Tibial artery (tissue), 4 donors: ENCODE results near the gene MYL10.
A peak's percentile ranks its signal among the peaks of the same experiment; 100 is the strongest.
"Not testable (repeated sequence)": the region's sequence is repeated elsewhere in the genome, so short reads cannot be mapped to it uniquely, and the experiment has no call there.

Experiments
- DNase-seq, 2 donors: peaks; one replicate each; pipeline ENCODE4 v3.0.0-alpha.2; 2019
- H3K27ac ChIP-seq, 2 donors: fragments of 200-600 bp; sonication (generic) in 1 of 2; 1 replicate in 1 of 2; 2 replicates in 1 of 2; pipeline ENCODE4 v1.5.1; 2018 to 2019; ENCODE audit warnings: mild to moderate bottlenecking in 1 of 2
- H3K27me3 ChIP-seq, 2 donors: fragments of 200-600 bp; sonication (generic) in 1 of 2; one replicate each; pipeline versions ENCODE4 v1.5.1 to v1.6.0; 2016 to 2019
- H3K36me3 ChIP-seq, 3 donors: fragments of 200-600 bp; sonication (generic) in 2 of 3; one replicate each; pipeline ENCODE4 v1.5.1; 2016 to 2019; ENCODE audit warnings: mild to moderate bottlenecking in 2 of 3
- H3K4me1 ChIP-seq, 4 donors: fragments of 200-600 bp; sonication (generic) in 2 of 4; 1 replicate in 3 of 4; 2 replicates in 1 of 4; pipeline ENCODE4 v1.5.1; 2016 to 2019
- H3K4me3 ChIP-seq, 2 donors: fragments of 200-600 bp; sonication (generic) in 1 of 2; 1 replicate in 1 of 2; 2 replicates in 1 of 2; pipeline ENCODE4 v1.5.1; 2018 to 2019; ENCODE audit warnings: mild to moderate bottlenecking in 2 of 2
- H3K9me3 ChIP-seq, 3 donors: fragments of 200-600 bp; sonication (generic) in 1 of 3; one replicate each; pipeline ENCODE4 v1.5.1; 2016 to 2019
- CTCF ChIP-seq, 2 experiments: fragments of 200-600 bp in 1 of 2; fragments of 450-650 bp in 1 of 2; IDR thresholded peaks; one replicate each; pipeline ENCODE4 v1.5.1; 2017 to 2019; ENCODE audit warnings: antibody characterized with exemption in 2 of 2, mild to moderate bottlenecking in 1 of 2, moderate library complexity in 1 of 2
- intact Hi-C: fragments of 100-400 bp; cut with DNase I; formaldehyde crosslinking; loops from one replicate; pipeline ENCODE4 v1.15.0; 2023; ENCODE audit warnings: low total_unique reads

Gene MYL10

DNA sequence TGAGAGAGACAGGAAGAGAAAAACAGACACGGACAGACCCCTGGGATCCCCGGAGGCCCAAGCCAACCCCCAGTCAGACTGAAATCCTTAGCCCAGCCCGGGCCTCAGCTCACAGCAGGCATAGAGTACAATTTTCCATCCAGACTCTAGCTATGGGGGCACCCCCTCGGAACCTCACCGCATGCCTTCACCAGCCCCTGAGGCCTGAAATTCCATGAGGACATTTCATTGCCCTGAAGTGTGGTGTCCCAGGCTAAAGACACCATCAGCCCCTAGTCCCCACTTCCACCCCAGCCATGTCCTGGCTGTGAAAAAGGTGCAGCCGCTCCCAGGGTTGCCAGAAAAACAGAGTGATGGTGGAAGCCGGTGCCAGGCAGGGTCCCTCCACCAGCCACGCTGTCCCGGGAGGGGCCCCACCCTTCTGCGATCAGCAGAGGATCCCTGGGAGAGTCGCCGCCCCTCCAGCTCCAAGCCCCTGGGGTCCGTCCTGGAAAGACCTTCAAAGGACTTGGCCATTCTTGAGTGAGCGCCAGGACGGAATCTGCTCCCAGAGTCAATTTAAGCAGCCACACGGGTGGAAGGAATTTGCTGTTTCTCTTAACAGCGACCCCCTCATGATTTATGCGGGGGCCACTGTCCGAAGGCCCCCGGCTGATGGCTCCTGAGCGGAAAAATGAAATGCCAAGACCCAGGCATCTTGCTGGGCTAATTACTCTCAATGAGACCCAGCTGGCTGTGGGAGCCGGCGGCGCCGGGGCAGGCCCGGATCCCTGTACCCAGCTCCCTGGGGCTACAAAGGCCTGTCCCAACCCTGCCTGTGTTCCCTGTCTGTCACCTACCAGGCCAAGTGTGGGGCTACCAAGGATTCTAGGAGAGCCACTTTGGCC, 23.2 kb downstream of the MYL10 start:
- Histone ChIP-seq H3K36me3 (no peaks in the 10 kb centered on the region), H3K4me1 (peaks cover 0 to 17% (median 9%) of the 10 kb centered on the region in 4 donors), H3K9me3 (no peaks in the 10 kb centered on the region), H3K27ac (peak overlapping the region in 1 of 2 donors; percentile 21), H3K27me3 (no peaks in the 10 kb centered on the region), H3K4me3 (no peak overlapping the region)
- no peak for TF ChIP-seq CTCF (IDR thresholded peaks at IDR 0.05)
- intact Hi-C loops: no loop called here
- DNase-seq: no peak

DNA sequence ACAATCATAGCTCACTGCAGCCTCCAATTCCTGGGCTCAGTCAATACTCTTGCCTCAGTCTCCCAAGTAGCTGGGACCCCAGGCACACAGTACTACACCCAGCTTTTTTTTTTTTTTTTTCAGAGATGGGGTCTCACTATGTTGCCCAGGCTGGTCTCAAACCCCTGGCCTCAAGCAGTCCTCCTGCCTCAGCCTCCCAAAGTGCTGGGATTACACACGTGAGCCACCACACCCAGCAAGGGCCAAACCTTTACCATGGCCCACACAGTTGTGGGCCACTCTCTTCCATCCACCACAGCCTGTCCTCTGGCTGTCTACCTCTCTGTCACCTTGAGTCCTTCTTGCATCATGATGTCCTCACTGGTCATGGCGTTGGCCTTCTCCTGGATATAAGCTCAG, 24.2 kb downstream of the MYL10 start:
- H3K9me3 ChIP-seq, intact Hi-C loops, H3K4me3 ChIP-seq, H3K27me3 ChIP-seq, DNase-seq, H3K36me3 ChIP-seq, H3K27ac ChIP-seq: not testable (repeated sequence)
- peaks cover 0 to 17% (median 9%) of the 10 kb centered on the region in 4 donors for H3K4me1 ChIP-seq

GRCh38 chr7:101604331-101604933, 24.7 kb downstream of the MYL10 start:
- no peak overlapping the region for H3K4me3 ChIP-seq
- H3K4me1 ChIP-seq: peaks cover 0 to 21% (median 9%) of the 10 kb centered on the region in 4 donors
- no peak overlapping the region for H3K27ac ChIP-seq
- intact Hi-C loops: no loop called here
- H3K27me3 ChIP-seq: no peaks in the 10 kb centered on the region
- no peak for TF ChIP-seq CTCF (IDR thresholded peaks at IDR 0.05)
- H3K36me3 ChIP-seq: no peaks in the 10 kb centered on the region
- H3K9me3 ChIP-seq: no peaks in the 10 kb centered on the region
- no peak for DNase-seq

- intact Hi-C loops: loop anchor here (2.0 kb wide), 2 partner anchors 212 to 634 kb away; no protein-coding TSS in a partner anchor
- TF ChIP-seq CTCF (IDR thresholded peaks at IDR 0.05): peak; percentile 82 to 94
- H3K36me3 ChIP-seq: no peaks in the 10 kb centered on the region
- H3K27me3 ChIP-seq: no peaks in the 10 kb centered on the region
- no peaks in the 10 kb centered on the region for H3K9me3 ChIP-seq
- DNase-seq: peak; percentile 64 to 85
- no peak overlapping the region for H3K4me3 ChIP-seq
- peak overlapping the region in 1 of 2 donors; percentile 67 for H3K27ac ChIP-seq
- H3K4me1 ChIP-seq: peaks cover 0 to 34% (median 14%) of the 10 kb centered on the region in 4 donors
Observed at GRCh38 chr7:101602484-101603241, 26.4 kb downstream of the MYL10 start.

GRCh38 chr7:101602082-101602481, 27.0 kb downstream of the MYL10 start:
- DNase-seq: no peak
- Histone ChIP-seq H3K36me3 (no peaks in the 10 kb centered on the region), H3K4me3 (no peak overlapping the region), H3K27ac (no peak overlapping the region), H3K4me1 (peaks cover 0 to 34% (median 14%) of the 10 kb centered on the region in 4 donors), H3K9me3 (no peaks in the 10 kb centered on the region), H3K27me3 (no peaks in the 10 kb centered on the region)
- TF ChIP-seq CTCF (IDR thresholded peaks at IDR 0.05): no peak
- intact Hi-C loops: loop anchor here (2.0 kb wide), 2 partner anchors 213 to 635 kb away; no protein-coding TSS in a partner anchor
